Measurements from ENCODE around the gene PSMD11. TPM values are rescaled to one million over a fixed set of nuclear protein-coding genes. Genes with fewer than 3 reads are reported as not detected.

Gene PSMD11
- total RNA-seq, 2 experiments from 2014 or later, result 81.0 to 137 TPM

DNA sequence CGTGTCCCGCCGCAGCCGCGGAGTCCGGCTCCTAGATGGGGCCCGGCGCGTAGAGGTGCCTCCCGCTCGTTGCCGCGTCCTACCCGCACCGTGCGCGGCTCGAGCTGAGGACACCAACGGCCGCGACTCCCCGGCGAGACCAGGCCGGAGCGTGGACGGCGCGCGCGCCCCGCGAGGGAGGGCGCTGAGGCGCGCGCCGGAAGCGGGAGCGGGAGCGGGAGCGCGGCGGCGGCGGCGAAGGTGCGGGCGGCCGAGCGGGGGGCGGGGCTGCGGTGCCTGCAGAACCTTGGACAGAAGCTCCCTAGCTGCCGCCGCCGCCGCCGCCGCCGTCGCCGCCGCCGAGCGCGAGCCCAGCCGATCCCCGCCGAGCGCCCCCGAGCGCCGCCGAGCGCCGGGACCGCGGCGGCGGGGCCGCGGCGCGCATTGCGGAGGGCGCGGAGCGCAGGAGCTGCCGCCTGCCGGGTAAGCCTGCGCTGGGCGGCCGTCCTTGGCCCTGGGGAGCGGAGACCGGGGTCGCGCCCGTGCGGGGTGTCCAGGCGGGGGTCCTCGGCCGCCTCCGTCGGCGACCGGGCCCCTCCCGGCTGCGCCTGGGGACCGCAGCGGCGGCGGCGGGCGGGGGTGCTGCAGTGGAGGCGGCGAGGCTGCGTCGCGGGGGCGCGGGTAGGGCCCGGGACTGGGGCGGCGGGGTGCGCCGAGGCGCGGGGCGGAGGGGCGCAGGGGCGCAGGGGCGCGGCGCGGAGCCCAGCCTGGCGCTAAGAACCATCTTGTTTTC, 42.6 kb downstream of the PSMD11 start, which contains the start of gene CDK5R1:
Gene CDK5R1, plus strand, starts transcription at position 293 of the 772 bp plus-strand sequence. CDS start 628 bp downstream, outside the sequence.
- H4K20me1 ChIP-seq (ENCODE audit: insufficient read depth, low read length), result 0 out of 2 replicates have a peak, but pooled peaks cover 3% of the 10 kb centered on the region
- intact Hi-C loops (cut with micrococcal nuclease; ENCODE audit: unreplicated experiment), result loop anchor here (2.0 kb wide), 1 partner anchor 32 kb away; no protein-coding TSS in a partner anchor
- CTCF ChIA-PET (ENCODE audit: unreplicated experiment), result no interaction called here
- BruUV-seq (replicated peaks), result no TSS peak
- H3K4me1 ChIP-seq (ENCODE audit: insufficient read depth, low read length, poor library complexity, severe bottlenecking), result peaks cover 29% of the 10 kb centered on the region
- H3K36me3 ChIP-seq (ENCODE audit: insufficient read depth, low read length), result peaks cover 11% of the 10 kb centered on the region; the same call in 1 of the 2 replicates
- DNase-seq (ENCODE audit: low spot score), result peak; percentile 53
- POLR2A ChIA-PET, result interaction anchor here (1.3 kb wide), 1 partner anchor 16 kb away, joined by 3 read pairs; no protein-coding TSS in a partner anchor
- no peak within 1 kb of the TSS for H3K27ac ChIP-seq (ENCODE audit: low read depth, low read length, poor library complexity, severe bottlenecking)
- H2AFZ ChIP-seq (ENCODE audit: low read length), result peak within 1 kb of the TSS; percentile 55; the same call in 1 of the 2 replicates
- TF ChIP-seq EZH2phosphoT487 (IDR thresholded peaks at IDR 0.05; ENCODE audit: borderline replicate concordance, low read depth, low read length), result no peak
- TF ChIP-seq, protein P1, sequence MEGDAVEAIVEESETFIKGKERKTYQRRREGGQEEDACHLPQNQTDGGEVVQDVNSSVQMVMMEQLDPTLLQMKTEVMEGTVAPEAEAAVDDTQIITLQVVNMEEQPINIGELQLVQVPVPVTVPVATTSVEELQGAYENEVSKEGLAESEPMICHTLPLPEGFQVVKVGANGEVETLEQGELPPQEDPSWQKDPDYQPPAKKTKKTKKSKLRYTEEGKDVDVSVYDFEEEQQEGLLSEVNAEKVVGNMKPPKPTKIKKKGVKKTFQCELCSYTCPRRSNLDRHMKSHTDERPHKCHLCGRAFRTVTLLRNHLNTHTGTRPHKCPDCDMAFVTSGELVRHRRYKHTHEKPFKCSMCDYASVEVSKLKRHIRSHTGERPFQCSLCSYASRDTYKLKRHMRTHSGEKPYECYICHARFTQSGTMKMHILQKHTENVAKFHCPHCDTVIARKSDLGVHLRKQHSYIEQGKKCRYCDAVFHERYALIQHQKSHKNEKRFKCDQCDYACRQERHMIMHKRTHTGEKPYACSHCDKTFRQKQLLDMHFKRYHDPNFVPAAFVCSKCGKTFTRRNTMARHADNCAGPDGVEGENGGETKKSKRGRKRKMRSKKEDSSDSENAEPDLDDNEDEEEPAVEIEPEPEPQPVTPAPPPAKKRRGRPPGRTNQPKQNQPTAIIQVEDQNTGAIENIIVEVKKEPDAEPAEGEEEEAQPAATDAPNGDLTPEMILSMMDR (conservative IDR thresholded peaks at IDR 0.05; ENCODE audit: low read length), result no peak
- H3K4me2 ChIP-seq (ENCODE audit: low read length), result peak within 1 kb of the TSS; percentile 54
- H3K4me3 ChIP-seq (ENCODE audit: low read depth, low read length, poor library complexity, severe bottlenecking), result peak within 1 kb of the TSS; percentile 64
- H3K9me2 ChIP-seq (ENCODE audit: insufficient read depth, low read length), result no peaks in the 10 kb centered on the region
- H3K79me2 ChIP-seq (ENCODE audit: insufficient read depth, low read depth, low read length), result no peaks in the 10 kb centered on the region
- H3K9me3 ChIP-seq (ENCODE audit: low read length), result no peaks in the 10 kb centered on the region

DNA sequence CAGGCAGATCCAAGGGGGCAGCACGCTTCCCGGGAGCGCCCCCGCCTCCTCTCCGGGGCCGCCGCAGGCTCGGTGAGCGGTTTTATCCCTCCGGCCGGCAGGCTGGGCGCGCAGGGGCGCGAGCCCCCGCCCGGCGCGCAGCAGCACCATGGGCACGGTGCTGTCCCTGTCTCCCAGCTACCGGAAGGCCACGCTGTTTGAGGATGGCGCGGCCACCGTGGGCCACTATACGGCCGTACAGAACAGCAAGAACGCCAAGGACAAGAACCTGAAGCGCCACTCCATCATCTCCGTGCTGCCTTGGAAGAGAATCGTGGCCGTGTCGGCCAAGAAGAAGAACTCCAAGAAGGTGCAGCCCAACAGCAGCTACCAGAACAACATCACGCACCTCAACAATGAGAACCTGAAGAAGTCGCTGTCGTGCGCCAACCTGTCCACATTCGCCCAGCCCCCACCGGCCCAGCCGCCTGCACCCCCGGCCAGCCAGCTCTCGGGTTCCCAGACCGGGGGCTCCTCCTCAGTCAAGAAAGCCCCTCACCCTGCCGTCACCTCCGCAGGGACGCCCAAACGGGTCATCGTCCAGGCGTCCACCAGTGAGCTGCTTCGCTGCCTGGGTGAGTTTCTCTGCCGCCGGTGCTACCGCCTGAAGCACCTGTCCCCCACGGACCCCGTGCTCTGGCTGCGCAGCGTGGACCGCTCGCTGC, 43.3 kb downstream of the PSMD11 start:
- Histone ChIP-seq H3K4me3 (ENCODE audit: low read depth, low read length, poor library complexity, severe bottlenecking) (peak overlapping the region; percentile 54), H3K4me1 (ENCODE audit: insufficient read depth, low read length, poor library complexity, severe bottlenecking) (peaks cover 23% of the 10 kb centered on the region)

More for the DNA sequence above, 43.3 kb downstream of the PSMD11 start:
- H3K4me2 ChIP-seq (ENCODE audit: low read length), result peak overlapping the region; percentile 21; the same call in 1 of the 2 replicates
- no peak for DNase-seq (ENCODE audit: low spot score)
- H3K36me3 ChIP-seq (ENCODE audit: insufficient read depth, low read length), result peaks cover 5% of the 10 kb centered on the region; the same call in 1 of the 2 replicates
- no peaks in the 10 kb centered on the region for H3K79me2 ChIP-seq (ENCODE audit: insufficient read depth, low read depth, low read length)
- ChIA-PET POLR2A (no interaction called here), CTCF (ENCODE audit: unreplicated experiment) (interaction anchor here (0.6 kb wide), 1 partner anchor 170 kb away, joined by 7 read pairs; no protein-coding TSS in a partner anchor)
- no peak overlapping the region for H2AFZ ChIP-seq (ENCODE audit: low read length)
- no peaks in the 10 kb centered on the region for H3K9me2 ChIP-seq (ENCODE audit: insufficient read depth, low read length)
- intact Hi-C loops (cut with micrococcal nuclease; ENCODE audit: unreplicated experiment), result loop anchor here (2.0 kb wide), 1 partner anchor 31 kb away; no protein-coding TSS in a partner anchor
- H4K20me1 ChIP-seq (ENCODE audit: insufficient read depth, low read length), result 0 out of 2 replicates have a peak, but pooled peaks cover 3% of the 10 kb centered on the region
- no peaks in the 10 kb centered on the region for H3K9me3 ChIP-seq (ENCODE audit: low read length)
- H3K27ac ChIP-seq (ENCODE audit: low read depth, low read length, poor library complexity, severe bottlenecking), result no peak overlapping the region
- TF ChIP-seq, protein P1 (conservative IDR thresholded peaks at IDR 0.05; ENCODE audit: low read length), result no peak
- no peak for TF ChIP-seq EZH2phosphoT487 (IDR thresholded peaks at IDR 0.05; ENCODE audit: borderline replicate concordance, low read depth, low read length)
- BruUV-seq (replicated peaks), result no TSS peak

Data from OCI-LY7 (cell line).